ENCODE data around the gene ANKRD10.

ANKRD10 gene

DNA sequence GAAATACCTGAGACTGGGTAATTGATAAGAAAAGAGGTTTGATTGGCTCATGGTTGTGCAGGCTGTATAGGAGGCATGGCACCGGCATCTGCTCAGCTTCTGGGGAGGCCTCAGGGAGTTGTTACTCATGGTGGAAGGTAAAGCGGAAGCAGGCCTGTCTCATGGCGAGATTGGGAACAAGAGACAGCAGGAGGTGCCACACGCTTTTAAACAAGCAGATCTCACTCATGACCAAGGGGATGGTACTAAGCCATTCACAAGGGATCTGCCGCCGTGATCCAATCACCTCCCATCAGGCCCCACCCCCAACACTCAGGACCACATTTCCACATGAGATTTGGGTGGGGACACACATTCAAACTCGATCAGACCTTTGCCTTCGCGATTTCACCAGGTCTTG, 86.2 kb downstream of the ANKRD10 start:
- no peak for DNase-seq

Data from NCI-H510A treated with DMSO at 0.1 percent for 48 hours (cell line).